ENCODE measurements around the gene NDUFS3.

Gene NDUFS3

GRCh38 chr11:47592251-47592650 lies 13.4 kb downstream of the NDUFS3 start:
- no peak for DNase-seq

GRCh38 chr11:47592970-47593369 lies 14.1 kb downstream of the NDUFS3 start:
- DNase-seq: no peak

- DNase-seq: no peak
Measured at GRCh38 chr11:47593492-47593933, 14.6 kb downstream of the NDUFS3 start.

- no peak for DNase-seq
Measured at GRCh38 chr11:47593934-47594855, 15.3 kb downstream of the NDUFS3 start, which contains the start of gene C1QTNF4. Gene C1QTNF4 (minus strand): TSS chr11:47594411. CDS start chr11:47590810, 3,601 bp downstream.

DNA sequence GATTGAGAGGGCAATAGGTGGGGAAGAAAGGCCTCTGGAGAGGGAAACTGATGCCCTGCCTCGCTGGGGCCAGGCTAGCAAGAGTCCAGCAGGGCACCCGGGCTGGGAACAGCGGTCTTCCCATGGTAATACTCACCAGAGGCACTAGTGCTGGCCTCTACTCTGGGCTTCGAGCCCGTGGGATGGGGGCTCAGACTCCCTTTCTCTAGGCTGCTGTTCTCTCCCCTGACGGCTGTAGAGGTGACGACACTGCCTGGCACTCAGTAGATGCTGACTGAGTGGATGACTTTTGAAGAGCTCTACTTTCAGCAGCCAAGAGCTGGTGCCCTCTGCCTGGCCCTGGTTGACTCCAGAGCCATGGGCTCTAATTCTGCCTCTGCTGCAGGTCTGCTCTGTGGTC lies 16.2 kb downstream of the NDUFS3 start:
- no peak for DNase-seq

- no peak for DNase-seq
Measured at GRCh38 chr11:47595967-47596366, 17.1 kb downstream of the NDUFS3 start.

DNA sequence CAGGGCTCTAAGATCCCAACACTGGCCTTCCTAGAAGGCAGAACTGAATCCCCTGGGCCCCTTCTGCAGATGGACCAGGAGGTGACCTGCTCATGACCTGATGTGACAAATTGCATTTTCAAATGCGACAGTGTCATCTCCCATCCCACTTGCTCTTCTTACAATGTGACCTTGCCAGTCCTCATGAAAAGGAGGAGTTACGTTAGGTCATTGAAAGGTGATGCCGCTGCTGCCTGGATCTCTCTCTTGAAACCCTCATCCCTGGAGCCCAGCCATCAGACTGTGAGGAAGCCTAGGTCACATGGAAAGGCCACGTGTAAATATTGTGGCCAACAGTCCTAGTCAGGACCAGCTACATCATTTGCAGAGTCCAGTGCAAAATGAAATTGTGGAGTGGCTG lies 21.0 kb downstream of the NDUFS3 start:
- DNase-seq: no peak

DNA sequence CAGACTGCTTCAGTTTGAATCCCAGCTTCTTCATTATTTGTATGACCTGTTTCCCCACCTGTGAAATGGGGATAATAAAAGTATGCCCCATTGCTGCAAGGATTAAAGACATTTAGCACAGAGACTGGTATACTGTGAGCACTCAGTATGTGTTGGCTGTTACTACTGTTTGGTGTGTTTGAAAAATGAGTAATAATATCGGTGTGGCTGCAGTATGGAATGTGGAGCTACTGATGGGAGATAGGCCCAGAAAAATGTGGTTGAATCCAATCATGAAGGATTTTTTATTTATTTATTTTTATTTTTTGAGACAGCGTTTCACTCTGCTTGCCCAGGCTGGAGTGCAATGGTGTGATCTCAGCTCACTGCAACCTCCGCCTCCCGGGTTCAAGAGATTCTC lies 24.4 kb downstream of the NDUFS3 start:
- DNase-seq: no peak

GRCh38 chr11:47605921-47606320 lies 27.0 kb downstream of the NDUFS3 start:
- DNase-seq: no peak

- DNase-seq: no peak
Measured at GRCh38 chr11:47606731-47607130, 27.9 kb downstream of the NDUFS3 start.

DNA sequence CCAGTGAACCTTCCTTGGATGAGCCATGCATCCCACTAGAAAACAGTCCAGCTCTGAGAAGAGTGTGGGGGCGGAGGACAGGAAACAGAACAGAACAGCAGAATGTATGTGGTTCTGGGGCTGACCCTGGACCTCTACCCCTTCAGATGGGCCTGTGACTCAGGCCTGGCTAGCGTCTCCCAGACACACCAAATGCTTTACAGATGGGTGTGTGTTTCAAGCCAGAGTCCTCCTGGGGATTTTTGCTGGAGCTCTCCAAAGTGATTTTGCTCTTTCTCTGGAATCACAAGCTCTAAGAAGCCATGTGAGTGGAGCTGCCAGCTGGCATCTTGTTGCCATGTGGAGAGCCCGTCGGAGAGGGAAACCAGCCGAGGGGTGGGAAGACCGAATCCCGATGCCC lies 28.5 kb downstream of the NDUFS3 start:
- DNase-seq: no peak

GRCh38 chr11:47609675-47610074 lies 30.8 kb downstream of the NDUFS3 start:
- DNase-seq: no peak

DNA sequence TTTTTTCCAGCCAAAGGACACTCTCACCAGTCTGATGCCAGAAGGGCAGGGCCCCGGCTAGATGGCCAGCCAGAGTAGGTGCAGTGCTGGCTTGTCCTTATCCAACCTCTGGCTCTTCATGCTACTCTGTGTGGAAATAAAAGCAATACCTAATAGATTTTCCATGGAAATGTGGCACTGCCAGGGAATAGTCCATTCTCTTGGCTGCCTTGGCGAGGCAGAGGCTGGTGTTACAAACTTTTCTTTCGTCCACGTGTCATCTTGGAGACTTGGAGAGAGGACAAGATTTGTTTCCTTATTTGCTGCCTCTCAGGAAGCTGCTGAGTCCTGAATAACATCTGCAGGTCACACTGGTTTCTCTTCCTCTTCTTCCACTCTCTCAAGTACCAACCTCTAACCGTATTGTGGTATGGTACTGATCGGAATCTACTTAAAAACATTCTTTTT lies 32.5 kb downstream of the NDUFS3 start:
- no peak for DNase-seq

DNA sequence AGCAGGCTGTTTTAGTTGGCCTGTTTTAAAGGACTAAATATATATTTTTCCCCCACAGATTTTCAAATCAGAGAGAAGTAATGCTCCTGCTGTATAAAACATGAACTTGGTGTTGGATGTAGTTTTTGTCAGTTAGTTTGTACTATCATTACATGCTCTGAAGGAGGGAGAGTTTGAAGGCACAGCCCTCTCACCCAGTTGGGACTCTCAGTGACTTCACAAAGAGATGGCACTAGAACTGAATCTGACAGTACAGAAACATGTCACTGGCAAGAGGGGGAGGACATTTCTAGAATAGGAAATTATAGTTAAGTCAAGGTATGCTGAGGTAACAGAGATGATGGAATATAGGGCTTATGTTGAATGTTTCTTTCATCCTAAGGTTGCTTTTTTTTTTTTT lies 36.4 kb downstream of the NDUFS3 start:
- DNase-seq: no peak

DNA sequence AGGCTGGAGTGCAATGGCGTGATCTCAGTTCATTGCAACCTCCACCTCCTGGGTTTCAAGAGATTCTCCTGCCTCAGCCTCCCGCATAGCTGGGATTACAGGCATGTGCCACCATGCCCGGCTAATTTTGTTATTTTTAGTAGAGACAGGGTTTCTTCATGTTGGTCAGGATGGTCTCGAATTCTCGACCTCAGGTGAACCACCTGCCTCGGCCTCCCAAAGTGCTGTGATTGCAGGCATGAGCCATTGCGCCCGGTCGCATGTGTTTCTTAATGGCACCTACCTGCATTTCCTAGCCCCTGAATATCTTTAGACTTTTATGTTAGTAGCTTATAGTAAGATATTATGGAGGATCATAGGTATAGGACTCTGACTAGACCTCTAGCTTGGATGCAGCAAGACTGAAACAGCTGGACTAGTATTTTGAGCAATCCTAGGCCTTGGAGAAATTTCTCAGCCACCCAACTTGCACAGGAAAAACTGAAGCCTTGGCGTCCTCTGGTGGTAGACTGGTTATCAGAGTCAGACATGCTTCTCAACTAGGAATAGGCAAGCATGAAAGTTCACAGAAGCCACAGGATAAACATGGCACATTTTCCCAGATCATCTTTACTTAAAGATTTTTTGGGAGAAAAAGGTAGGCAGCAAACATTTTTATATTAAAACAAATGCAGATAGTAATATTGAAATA lies 38.0 kb downstream of the NDUFS3 start:
- no peak for DNase-seq

GRCh38 chr11:47617417-47617809 lies 38.5 kb downstream of the NDUFS3 start:
- DNase-seq: no peak

DNA sequence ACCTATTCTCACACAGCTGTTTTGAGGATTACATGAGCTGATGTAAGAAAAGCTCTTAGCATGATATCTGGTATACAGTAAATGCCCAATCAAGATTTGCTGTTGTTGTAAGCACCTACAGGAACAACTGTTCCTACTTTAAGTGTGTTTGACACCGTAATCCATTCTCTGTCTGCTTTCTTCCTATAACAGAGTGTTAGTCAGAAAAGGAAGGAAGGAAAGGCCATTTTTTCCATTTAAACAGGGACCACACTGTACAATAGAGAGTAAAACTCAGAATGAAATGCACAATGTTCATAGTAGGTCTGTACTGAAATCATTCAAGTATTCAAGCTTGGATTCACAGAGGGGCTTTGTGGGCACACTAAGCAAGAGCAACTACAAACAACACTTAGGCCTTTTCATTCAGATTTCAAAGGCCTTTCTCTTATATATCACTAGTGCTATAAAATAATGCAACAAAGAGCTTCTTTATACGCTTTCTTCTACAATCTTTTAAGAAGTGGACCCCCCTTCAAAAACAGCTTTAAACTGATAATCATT lies 42.0 kb downstream of the NDUFS3 start:
- DNase-seq: no peak

DNA sequence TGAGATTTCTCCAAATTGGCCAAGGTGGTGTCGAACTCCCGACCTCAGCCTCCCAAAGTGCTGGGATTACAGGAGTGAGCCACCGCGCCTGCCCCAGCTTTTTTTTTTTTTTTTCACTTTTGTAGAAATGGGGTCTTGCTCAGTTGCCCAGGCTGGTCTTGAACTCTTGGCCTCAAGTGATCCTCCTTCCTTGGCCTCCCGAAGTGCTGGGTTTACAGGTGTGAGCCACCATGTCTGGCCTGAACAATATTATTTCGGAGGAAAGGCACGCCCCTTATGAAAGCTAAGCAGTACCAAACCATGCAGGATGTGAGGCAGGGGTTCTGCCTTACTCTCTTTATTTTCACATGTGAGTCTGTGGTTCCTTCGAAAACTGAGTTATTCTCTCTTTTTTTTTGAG lies 47.4 kb downstream of the NDUFS3 start:
- no peak for DNase-seq

DNA sequence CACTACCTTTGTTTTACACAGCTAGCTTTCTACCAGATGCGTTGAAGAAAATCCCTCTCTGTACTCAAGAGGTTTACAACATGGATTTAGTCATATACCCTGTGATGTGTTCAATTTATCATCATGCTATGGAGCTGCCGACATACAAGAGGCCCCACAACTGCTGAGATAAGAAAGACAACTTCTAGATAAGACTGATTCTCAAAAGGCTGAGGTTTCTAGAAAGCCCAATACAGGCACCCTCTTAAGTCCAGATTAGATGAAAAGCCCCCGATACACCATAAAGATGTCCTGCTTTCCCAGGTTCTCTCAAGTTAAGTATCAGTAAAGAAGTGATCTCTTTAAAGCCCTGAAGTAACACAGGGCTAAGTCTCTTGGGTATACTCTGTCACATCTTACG lies 49.2 kb downstream of the NDUFS3 start:
- no peak for DNase-seq

- no peak for DNase-seq
Measured at GRCh38 chr11:47631473-47631872, 52.6 kb downstream of the NDUFS3 start.
